KMS-11 (cell line): ENCODE measurements around the gene PBLD.

Source experiments
- H2AFZ ChIP-seq: fragments of 200-600 bp; sonication (generic); 2 replicates; pipeline ENCODE4 v1.6.1; 2016; ENCODE audit warnings: antibody characterized with exemption, mixed run types, low read depth
- H3K27ac ChIP-seq: fragments of 200-600 bp; sonication (generic); 2 replicates; pipeline ENCODE4 v1.6.1; 2016; ENCODE audit warnings: mild to moderate bottlenecking, mixed run types
- H3K27me3 ChIP-seq: fragments of 200-600 bp; sonication (generic); 2 replicates; pipeline ENCODE4 v1.6.1; 2017; ENCODE audit warnings: mild to moderate bottlenecking, low read depth, mixed run types, moderate library complexity; ENCODE audit not compliant: insufficient read depth
- H3K36me3 ChIP-seq: fragments of 200-600 bp; sonication (generic); 2 replicates; pipeline ENCODE4 v1.6.1; 2017; ENCODE audit warnings: mild to moderate bottlenecking, mixed run types; ENCODE audit not compliant: insufficient read depth
- H3K4me1 ChIP-seq: fragments of 200-600 bp; sonication (generic); 2 replicates; pipeline ENCODE4 v1.6.1; 2016; ENCODE audit warnings: mild to moderate bottlenecking, low read depth, mixed run types; ENCODE audit not compliant: poor library complexity, severe bottlenecking
- H3K4me2 ChIP-seq: fragments of 200-600 bp; sonication (generic); 2 replicates; pipeline ENCODE4 v1.7.0; 2016; ENCODE audit warnings: mild to moderate bottlenecking, mixed run types
- H3K4me3 ChIP-seq: fragments of 200-600 bp; sonication (generic); IDR thresholded peaks from 2 replicates; pipeline ENCODE4 v1.6.1; 2017; ENCODE audit warnings: low read depth, low read length, mixed read lengths; ENCODE audit not compliant: insufficient read depth
- H3K79me2 ChIP-seq: fragments of 200-600 bp; sonication (generic); 2 replicates; pipeline ENCODE4 v1.6.1; 2016; ENCODE audit warnings: low read depth, mixed run types; ENCODE audit not compliant: insufficient read depth
- H3K9ac ChIP-seq: fragments of 200-600 bp; sonication (generic); 2 replicates; pipeline ENCODE4 v1.6.1; 2016; ENCODE audit warnings: mild to moderate bottlenecking, mixed run types
- H4K20me1 ChIP-seq: fragments of 200-600 bp; sonication (generic); 2 replicates; pipeline ENCODE4 v1.6.1; 2016; ENCODE audit warnings: mild to moderate bottlenecking, mixed run types; ENCODE audit not compliant: insufficient read depth
- TF ChIP-seq, protein P1 (sequence below): fragments of 200-600 bp; sonication (generic); conservative IDR thresholded peaks from 2 replicates; pipeline ENCODE4 v1.6.1; 2017; ENCODE audit warnings: low read depth, mild to moderate bottlenecking, antibody characterized with exemption, low read length, moderate library complexity, mixed read lengths

PBLD gene

DNA sequence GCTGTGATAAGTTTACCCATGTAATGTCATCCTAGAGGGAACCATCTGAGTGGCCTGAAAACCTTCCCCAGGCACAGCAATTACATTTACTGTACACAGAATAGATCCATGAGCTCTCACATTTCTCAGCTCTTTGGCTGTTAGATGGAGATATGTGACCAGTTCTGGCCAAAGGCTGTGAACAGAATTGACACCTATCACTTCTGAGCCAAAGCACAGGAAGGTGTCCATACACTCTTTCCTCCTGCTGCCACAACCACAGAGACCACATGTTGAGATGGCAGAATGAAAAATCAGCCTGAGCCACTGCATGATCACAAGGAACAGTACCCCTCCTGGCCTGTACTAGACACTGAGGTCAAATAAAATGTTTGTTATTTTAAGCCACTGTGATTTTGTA lies 56.5 kb downstream of the PBLD start:
- H4K20me1 ChIP-seq = no peaks in the 10 kb centered on the region
- no peak overlapping the region for H3K9ac ChIP-seq
- no peaks in the 10 kb centered on the region for H3K79me2 ChIP-seq
- H3K27me3 ChIP-seq = no peaks in the 10 kb centered on the region
- TF ChIP-seq, protein P1, sequence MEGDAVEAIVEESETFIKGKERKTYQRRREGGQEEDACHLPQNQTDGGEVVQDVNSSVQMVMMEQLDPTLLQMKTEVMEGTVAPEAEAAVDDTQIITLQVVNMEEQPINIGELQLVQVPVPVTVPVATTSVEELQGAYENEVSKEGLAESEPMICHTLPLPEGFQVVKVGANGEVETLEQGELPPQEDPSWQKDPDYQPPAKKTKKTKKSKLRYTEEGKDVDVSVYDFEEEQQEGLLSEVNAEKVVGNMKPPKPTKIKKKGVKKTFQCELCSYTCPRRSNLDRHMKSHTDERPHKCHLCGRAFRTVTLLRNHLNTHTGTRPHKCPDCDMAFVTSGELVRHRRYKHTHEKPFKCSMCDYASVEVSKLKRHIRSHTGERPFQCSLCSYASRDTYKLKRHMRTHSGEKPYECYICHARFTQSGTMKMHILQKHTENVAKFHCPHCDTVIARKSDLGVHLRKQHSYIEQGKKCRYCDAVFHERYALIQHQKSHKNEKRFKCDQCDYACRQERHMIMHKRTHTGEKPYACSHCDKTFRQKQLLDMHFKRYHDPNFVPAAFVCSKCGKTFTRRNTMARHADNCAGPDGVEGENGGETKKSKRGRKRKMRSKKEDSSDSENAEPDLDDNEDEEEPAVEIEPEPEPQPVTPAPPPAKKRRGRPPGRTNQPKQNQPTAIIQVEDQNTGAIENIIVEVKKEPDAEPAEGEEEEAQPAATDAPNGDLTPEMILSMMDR = no peak
- H3K4me2 ChIP-seq = no peak overlapping the region
- H3K36me3 ChIP-seq = no peaks in the 10 kb centered on the region
- no peak overlapping the region for H3K4me3 ChIP-seq
- no peaks in the 10 kb centered on the region for H3K4me1 ChIP-seq
- H3K27ac ChIP-seq = no peak overlapping the region
- H2AFZ ChIP-seq = no peak overlapping the region

DNA sequence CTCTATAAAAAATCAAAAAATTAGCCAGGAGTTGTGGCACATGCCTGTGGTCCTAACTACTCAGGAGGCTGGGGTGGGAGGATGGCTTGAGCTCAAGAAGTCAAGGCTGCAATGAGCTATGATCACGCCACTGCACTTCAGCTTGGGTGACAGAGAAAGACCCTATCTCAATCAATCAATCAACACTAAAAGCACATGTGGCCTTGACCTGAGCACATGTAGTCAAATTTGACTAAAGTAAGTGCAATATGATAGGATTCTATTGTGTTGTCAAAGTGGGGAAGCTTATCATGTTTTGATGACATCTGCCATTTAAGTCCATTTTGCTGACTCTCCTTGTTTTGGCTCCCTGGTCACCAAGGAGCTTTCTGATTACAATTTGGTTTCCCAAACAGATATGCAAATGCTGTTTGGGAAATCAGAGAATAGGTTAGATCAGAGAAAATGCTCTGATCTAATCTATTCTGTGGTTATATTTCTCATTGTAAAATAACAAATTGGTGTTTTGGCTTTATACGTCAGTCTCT lies 57.1 kb downstream of the PBLD start:
- no peak overlapping the region for H3K4me3 ChIP-seq
- no peaks in the 10 kb centered on the region for H4K20me1 ChIP-seq
- H3K36me3 ChIP-seq = no peaks in the 10 kb centered on the region
- no peaks in the 10 kb centered on the region for H3K4me1 ChIP-seq
- H3K9ac ChIP-seq = no peak overlapping the region
- no peaks in the 10 kb centered on the region for H3K27me3 ChIP-seq
- TF ChIP-seq, protein P1 = no peak
- H3K4me2 ChIP-seq = no peak overlapping the region
- H3K79me2 ChIP-seq = no peaks in the 10 kb centered on the region
- no peak overlapping the region for H3K27ac ChIP-seq
- no peak overlapping the region for H2AFZ ChIP-seq

DNA sequence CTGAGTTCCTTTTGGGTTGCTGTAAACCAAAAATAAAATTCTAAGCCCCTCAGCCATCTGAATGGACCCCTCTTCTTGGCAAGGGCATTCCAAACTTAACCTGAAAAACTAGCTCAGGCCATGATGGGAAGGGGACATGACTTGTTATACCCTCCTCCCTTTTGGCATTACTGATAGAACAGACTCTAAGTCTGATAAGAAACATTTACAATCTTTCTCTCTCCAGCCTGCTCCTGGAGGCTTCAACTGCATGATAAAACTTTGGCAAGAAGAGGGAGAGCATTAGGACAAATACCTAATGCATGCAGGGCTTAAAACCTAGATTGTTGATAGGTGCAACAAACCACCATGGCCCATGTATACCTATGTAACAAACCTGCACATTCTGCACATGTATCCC lies 59.9 kb downstream of the PBLD start:
- Histone ChIP-seq H3K36me3 (no peaks in the 10 kb centered on the region), H3K9ac (no peak overlapping the region), H3K4me2 (no peak overlapping the region), H3K27ac (no peak overlapping the region), H4K20me1 (no peaks in the 10 kb centered on the region), H3K27me3 (no peaks in the 10 kb centered on the region), H3K4me1 (no peaks in the 10 kb centered on the region), H3K79me2 (no peaks in the 10 kb centered on the region), H2AFZ (no peak overlapping the region), H3K4me3 (no peak overlapping the region)
- TF ChIP-seq, protein P1 = no peak

DNA sequence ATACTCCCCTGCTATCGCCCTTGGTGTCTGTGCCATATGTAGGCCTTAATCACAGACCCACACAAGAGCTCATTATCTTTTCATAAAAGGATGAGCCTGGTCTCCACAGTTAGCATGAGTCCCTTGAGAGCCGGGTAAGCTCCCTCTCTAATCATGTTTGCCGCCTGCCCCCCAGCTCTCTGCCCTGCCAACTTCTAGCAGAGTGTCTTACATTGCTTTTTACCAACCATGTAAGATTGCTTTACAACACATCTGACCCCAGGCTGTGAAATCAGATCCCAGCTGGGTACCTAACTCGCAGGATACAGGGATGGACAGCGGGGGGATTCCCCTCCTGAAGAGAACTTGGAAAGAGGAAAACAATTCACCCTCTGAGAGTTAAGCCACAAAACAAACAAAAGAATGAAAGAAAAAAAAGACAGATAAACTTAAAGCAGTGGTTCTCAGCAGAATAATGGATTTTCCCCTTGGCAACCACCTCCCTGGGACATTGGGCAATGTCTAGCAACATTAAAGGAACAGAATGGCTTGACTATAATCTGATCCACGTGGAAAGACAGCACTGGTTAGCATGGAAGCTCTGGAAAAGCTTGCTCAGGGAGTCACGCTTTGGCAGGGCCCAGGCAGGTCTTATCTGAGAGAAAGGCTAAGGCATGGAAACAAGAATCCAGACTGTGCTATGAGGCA lies 61.4 kb downstream of the PBLD start:
- Histone ChIP-seq H3K9ac (no peak overlapping the region), H2AFZ (no peak overlapping the region), H3K4me3 (no peak overlapping the region), H3K4me2 (no peak overlapping the region), H3K27ac (no peak overlapping the region), H3K4me1 (no peaks in the 10 kb centered on the region), H3K79me2 (no peaks in the 10 kb centered on the region), H4K20me1 (no peaks in the 10 kb centered on the region), H3K36me3 (no peaks in the 10 kb centered on the region), H3K27me3 (no peaks in the 10 kb centered on the region)
- TF ChIP-seq, protein P1 = no peak
